Liver (tissue), 9 donors: Measurements from ENCODE around the gene KDM5A. TPM values are rescaled to one million over a fixed set of nuclear protein-coding genes. Genes with fewer than 3 reads are reported as not detected.

Experiments
- DNase-seq: peaks from one replicate; pipeline ENCODE4 v3.0.0-alpha.2; 2017; ENCODE audit warnings: low spot score
- H3K27ac ChIP-seq, 2 donors: one replicate each; pipeline ENCODE4 v1.7.0; 2013; ENCODE audit warnings: inconsistent platforms in 2 of 2, low read length in 2 of 2, control low read depth in 1 of 2, low read depth in 1 of 2, mild to moderate bottlenecking in 1 of 2
- H3K27me3 ChIP-seq, 4 donors: one replicate each; pipeline versions ENCODE4 v1.6.1 to v1.7.0; 2013; ENCODE audit warnings: low read length in 3 of 4, inconsistent platforms in 1 of 4, mild to moderate bottlenecking in 1 of 4, moderate library complexity in 1 of 4; ENCODE audit not compliant: control insufficient read depth in 4 of 4, insufficient read depth in 4 of 4
- H3K36me3 ChIP-seq, 4 donors: one replicate each; pipeline versions ENCODE4 v1.6.1 to v1.7.0; 2013; ENCODE audit warnings: low read length in 3 of 4, mild to moderate bottlenecking in 3 of 4, low read depth in 1 of 4, moderate library complexity in 1 of 4; ENCODE audit not compliant: control insufficient read depth in 4 of 4, insufficient read depth in 3 of 4
- H3K4me1 ChIP-seq, 4 donors: one replicate each; pipeline versions ENCODE4 v1.6.1 to v1.7.0; 2013; ENCODE audit warnings: low read length in 3 of 4, mild to moderate bottlenecking in 3 of 4, moderate library complexity in 1 of 4; ENCODE audit not compliant: control insufficient read depth in 4 of 4, insufficient read depth in 4 of 4
- H3K4me3 ChIP-seq, 3 donors: one replicate each; pipeline versions ENCODE4 v1.6.1 to v1.7.0; 2013; ENCODE audit warnings: low read length in 3 of 3, control low read depth in 1 of 3, low read depth in 1 of 3, mild to moderate bottlenecking in 1 of 3
- H3K9ac ChIP-seq, 2 donors: one replicate each; pipeline ENCODE4 v1.7.0; 2013; ENCODE audit warnings: low read length in 2 of 2, mild to moderate bottlenecking in 2 of 2, moderate library complexity in 2 of 2, control low read depth in 1 of 2, low read depth in 1 of 2
- H3K9me3 ChIP-seq, 4 donors: one replicate each; pipeline versions ENCODE4 v1.6.1 to v1.7.0; 2013; ENCODE audit warnings: low read length in 3 of 4; ENCODE audit not compliant: control insufficient read depth in 4 of 4
- EGR1 ChIP-seq, 2 donors: IDR thresholded peaks; 2 replicates each; pipeline ENCODE4 v1.6.1; 2016 to 2018; ENCODE audit warnings: antibody characterized with exemption in 2 of 2, low read depth in 2 of 2
- FOXA1 ChIP-seq: IDR thresholded peaks from 2 replicates; pipeline ENCODE4 v1.6.1; 2016; ENCODE audit warnings: antibody characterized with exemption
- FOXA2 ChIP-seq: IDR thresholded peaks from 2 replicates; pipeline ENCODE4 v1.6.1; 2016; ENCODE audit warnings: antibody characterized with exemption
- GABPA ChIP-seq, 2 donors: IDR thresholded peaks in 1 of 2; conservative IDR thresholded peaks in 1 of 2; 2 replicates each; pipeline ENCODE4 v1.6.1; 2016; ENCODE audit warnings: antibody characterized with exemption in 2 of 2, mild to moderate bottlenecking in 1 of 2, moderate library complexity in 1 of 2
- HNF4A ChIP-seq, 2 donors: conservative IDR thresholded peaks; 2 replicates each; pipeline ENCODE4 v1.6.1; 2016; ENCODE audit warnings: antibody characterized with exemption in 2 of 2, mild to moderate bottlenecking in 2 of 2
- HNF4G ChIP-seq: IDR thresholded peaks from 2 replicates; pipeline ENCODE4 v1.6.1; 2016; ENCODE audit warnings: antibody characterized with exemption
- JUND ChIP-seq, 2 donors: IDR thresholded peaks; 2 replicates each; pipeline ENCODE4 v1.6.1; 2016; ENCODE audit warnings: antibody characterized with exemption in 2 of 2
- NR2F2 ChIP-seq: IDR thresholded peaks from 2 replicates; pipeline ENCODE4 v1.6.1; 2016; ENCODE audit warnings: antibody characterized with exemption
- RAD21 ChIP-seq, 2 donors: IDR thresholded peaks; 2 replicates each; pipeline ENCODE4 v1.6.1; 2016; ENCODE audit warnings: antibody characterized with exemption in 2 of 2, mild to moderate bottlenecking in 2 of 2
- RXRA ChIP-seq, 2 donors: IDR thresholded peaks; 2 replicates each; pipeline ENCODE4 v1.6.1; 2017 to 2018; ENCODE audit warnings: antibody characterized with exemption in 2 of 2, mild to moderate bottlenecking in 1 of 2
- SP1 ChIP-seq: IDR thresholded peaks from 2 replicates; pipeline ENCODE4 v1.6.1; 2018; ENCODE audit warnings: antibody characterized with exemption, mild to moderate bottlenecking
- TAF1 ChIP-seq: conservative IDR thresholded peaks from 2 replicates; pipeline ENCODE4 v1.6.1; 2016; ENCODE audit warnings: antibody characterized with exemption, mild to moderate bottlenecking
- YY1 ChIP-seq: IDR thresholded peaks from 2 replicates; pipeline ENCODE4 v1.6.1; 2016; ENCODE audit warnings: antibody characterized with exemption, mild to moderate bottlenecking
- WGBS: extraction: QIAGEN DNeasy Blood & Tissue Kit; methylation state at CpG from one replicate; pipeline ENCODE4 v1.1.7; 2013; 5-methylcytosine and 5-hydroxymethylcytosine counted together
- polyA plus RNA-seq, 2 donors: library from polyadenylated mRNA; stranded (reverse) in 1 of 2; unstranded in 1 of 2; fragments of 200-250 nt in 1 of 2; fragments of >200 nt in 1 of 2; fragmentation: Nextera tagmentation in 1 of 2; extraction: Ambion mirVana in 1 of 2; gene quantifications; one replicate each; pipeline versions ENCODE4 v1.2.1 to v1.2.3, GENCODE V29; 2013 to 2015
- total RNA-seq, 2 donors: library from RNA; depleted of rRNA; stranded (reverse); fragments of >200 nt; gene quantifications; one replicate each; pipeline ENCODE4 v1.2.3, GENCODE V29; 2014
- TF ChIP-seq, protein P1 (sequence below): IDR thresholded peaks from 2 replicates; pipeline ENCODE4 v1.6.1; 2016; ENCODE audit warnings: antibody characterized with exemption
- TF ChIP-seq, protein P2 (sequence below): fragments of 150-350 bp; IDR thresholded peaks from 2 replicates; pipeline ENCODE4 v1.5.1; 2017; ENCODE audit warnings: improper control_type of control experiment, low read depth, low read length; ENCODE audit not compliant: missing input control
- TF ChIP-seq, protein P3 (sequence below): IDR thresholded peaks from 2 replicates; pipeline ENCODE4 v1.6.1; 2016; ENCODE audit warnings: antibody characterized with exemption, mild to moderate bottlenecking
- TF ChIP-seq, protein P4 (sequence below): IDR thresholded peaks from 2 replicates; pipeline ENCODE4 v1.6.1; 2016; ENCODE audit warnings: antibody characterized with exemption
- TF ChIP-seq, protein P5 (sequence below): IDR thresholded peaks from 2 replicates; pipeline ENCODE4 v1.6.1; 2016; ENCODE audit warnings: antibody characterized with exemption
- donor health status: healthy.
- donor health status: healthy.
- donor health status: healthy.
- donor health status: healthy.
- donor health status: healthy.

KDM5A gene
- total and polyA plus RNA-seq, 4 donors: 7.2 to 33.7 (median 23.6) TPM

DNA sequence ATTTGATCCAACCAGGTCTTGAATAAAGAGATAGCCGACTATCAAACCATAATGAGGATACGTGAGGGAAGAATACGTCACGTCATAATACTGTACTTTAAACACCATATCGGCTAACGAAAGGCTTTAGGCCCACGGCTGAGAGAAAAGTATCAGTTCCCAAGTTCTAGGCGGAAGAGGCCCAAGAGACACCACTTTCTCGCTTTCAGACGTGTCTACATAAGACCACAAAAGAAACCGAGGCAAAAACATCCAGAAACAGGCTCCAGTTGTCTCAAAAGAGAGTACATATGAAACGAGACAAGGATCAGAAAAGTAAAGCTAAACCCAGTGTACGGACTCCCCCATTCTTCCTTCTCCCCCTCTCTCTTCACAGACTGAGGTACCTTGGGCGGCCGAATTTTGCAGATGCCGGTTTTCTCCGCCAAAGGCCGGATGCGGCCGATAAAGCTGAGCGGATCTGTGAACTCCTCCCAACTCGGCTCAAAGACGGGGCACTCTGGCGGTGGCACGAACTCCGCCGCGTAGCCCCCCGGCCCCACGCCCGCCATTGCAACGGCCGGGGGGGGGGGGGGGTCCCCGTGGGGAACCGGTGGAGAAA, 479 bp downstream of the KDM5A start:
- DNase-seq: no peak
- WGBS: under 1% methylated on average over 35 of the region's 35 CpGs
- Histone ChIP-seq H3K27me3 (no peaks in the 10 kb centered on the region), H3K9me3 (no peaks in the 10 kb centered on the region), H3K9ac (peak overlapping the region; percentile 89 to 94), H3K4me3 (peak overlapping the region; percentile 90 to 98 (median 97)), H3K27ac (peak overlapping the region; percentile 99), H3K36me3 (peaks cover 5 to 15% (median 7%) of the 10 kb centered on the region in 4 donors), H3K4me1 (peaks cover 0 to 39% (median 29%) of the 10 kb centered on the region in 4 donors)
- TF ChIP-seq HNF4A (conservative IDR thresholded peaks at IDR 0.05) (no peak), SP1 (no peak), JUND (IDR thresholded peaks at IDR 0.05) (no peak), FOXA2 (no peak), HNF4G (no peak), GABPA (IDR thresholded peaks at IDR 0.05 in 1 of 2, conservative IDR thresholded peaks at IDR 0.05 in 1 of 2) (no peak), YY1 (no peak), EGR1 (IDR thresholded peaks at IDR 0.05; ENCODE audit: low read depth in 2 of 2) (no peak), FOXA1 (no peak), TAF1 (no peak), RXRA (IDR thresholded peaks at IDR 0.05) (no peak), RAD21 (IDR thresholded peaks at IDR 0.05) (no peak), NR2F2 (no peak)
- TF ChIP-seq, protein P1, sequence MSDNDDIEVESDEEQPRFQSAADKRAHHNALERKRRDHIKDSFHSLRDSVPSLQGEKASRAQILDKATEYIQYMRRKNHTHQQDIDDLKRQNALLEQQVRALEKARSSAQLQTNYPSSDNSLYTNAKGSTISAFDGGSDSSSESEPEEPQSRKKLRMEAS: no peak
- TF ChIP-seq, protein P2, sequence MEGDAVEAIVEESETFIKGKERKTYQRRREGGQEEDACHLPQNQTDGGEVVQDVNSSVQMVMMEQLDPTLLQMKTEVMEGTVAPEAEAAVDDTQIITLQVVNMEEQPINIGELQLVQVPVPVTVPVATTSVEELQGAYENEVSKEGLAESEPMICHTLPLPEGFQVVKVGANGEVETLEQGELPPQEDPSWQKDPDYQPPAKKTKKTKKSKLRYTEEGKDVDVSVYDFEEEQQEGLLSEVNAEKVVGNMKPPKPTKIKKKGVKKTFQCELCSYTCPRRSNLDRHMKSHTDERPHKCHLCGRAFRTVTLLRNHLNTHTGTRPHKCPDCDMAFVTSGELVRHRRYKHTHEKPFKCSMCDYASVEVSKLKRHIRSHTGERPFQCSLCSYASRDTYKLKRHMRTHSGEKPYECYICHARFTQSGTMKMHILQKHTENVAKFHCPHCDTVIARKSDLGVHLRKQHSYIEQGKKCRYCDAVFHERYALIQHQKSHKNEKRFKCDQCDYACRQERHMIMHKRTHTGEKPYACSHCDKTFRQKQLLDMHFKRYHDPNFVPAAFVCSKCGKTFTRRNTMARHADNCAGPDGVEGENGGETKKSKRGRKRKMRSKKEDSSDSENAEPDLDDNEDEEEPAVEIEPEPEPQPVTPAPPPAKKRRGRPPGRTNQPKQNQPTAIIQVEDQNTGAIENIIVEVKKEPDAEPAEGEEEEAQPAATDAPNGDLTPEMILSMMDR: no peak
- TF ChIP-seq, protein P3, sequence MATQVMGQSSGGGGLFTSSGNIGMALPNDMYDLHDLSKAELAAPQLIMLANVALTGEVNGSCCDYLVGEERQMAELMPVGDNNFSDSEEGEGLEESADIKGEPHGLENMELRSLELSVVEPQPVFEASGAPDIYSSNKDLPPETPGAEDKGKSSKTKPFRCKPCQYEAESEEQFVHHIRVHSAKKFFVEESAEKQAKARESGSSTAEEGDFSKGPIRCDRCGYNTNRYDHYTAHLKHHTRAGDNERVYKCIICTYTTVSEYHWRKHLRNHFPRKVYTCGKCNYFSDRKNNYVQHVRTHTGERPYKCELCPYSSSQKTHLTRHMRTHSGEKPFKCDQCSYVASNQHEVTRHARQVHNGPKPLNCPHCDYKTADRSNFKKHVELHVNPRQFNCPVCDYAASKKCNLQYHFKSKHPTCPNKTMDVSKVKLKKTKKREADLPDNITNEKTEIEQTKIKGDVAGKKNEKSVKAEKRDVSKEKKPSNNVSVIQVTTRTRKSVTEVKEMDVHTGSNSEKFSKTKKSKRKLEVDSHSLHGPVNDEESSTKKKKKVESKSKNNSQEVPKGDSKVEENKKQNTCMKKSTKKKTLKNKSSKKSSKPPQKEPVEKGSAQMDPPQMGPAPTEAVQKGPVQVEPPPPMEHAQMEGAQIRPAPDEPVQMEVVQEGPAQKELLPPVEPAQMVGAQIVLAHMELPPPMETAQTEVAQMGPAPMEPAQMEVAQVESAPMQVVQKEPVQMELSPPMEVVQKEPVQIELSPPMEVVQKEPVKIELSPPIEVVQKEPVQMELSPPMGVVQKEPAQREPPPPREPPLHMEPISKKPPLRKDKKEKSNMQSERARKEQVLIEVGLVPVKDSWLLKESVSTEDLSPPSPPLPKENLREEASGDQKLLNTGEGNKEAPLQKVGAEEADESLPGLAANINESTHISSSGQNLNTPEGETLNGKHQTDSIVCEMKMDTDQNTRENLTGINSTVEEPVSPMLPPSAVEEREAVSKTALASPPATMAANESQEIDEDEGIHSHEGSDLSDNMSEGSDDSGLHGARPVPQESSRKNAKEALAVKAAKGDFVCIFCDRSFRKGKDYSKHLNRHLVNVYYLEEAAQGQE: no peak
- TF ChIP-seq, protein P4, sequence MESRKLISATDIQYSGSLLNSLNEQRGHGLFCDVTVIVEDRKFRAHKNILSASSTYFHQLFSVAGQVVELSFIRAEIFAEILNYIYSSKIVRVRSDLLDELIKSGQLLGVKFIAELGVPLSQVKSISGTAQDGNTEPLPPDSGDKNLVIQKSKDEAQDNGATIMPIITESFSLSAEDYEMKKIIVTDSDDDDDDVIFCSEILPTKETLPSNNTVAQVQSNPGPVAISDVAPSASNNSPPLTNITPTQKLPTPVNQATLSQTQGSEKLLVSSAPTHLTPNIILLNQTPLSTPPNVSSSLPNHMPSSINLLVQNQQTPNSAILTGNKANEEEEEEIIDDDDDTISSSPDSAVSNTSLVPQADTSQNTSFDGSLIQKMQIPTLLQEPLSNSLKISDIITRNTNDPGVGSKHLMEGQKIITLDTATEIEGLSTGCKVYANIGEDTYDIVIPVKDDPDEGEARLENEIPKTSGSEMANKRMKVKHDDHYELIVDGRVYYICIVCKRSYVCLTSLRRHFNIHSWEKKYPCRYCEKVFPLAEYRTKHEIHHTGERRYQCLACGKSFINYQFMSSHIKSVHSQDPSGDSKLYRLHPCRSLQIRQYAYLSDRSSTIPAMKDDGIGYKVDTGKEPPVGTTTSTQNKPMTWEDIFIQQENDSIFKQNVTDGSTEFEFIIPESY: no peak
- TF ChIP-seq, protein P5, sequence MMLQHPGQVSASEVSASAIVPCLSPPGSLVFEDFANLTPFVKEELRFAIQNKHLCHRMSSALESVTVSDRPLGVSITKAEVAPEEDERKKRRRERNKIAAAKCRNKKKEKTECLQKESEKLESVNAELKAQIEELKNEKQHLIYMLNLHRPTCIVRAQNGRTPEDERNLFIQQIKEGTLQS: no peak
